ENCODE results near the gene CD244. TPM values are rescaled to one million over a fixed set of nuclear protein-coding genes. Genes with fewer than 3 reads are reported as not detected.
"Not testable (repeated sequence)": the region's sequence is repeated elsewhere in the genome, so short reads cannot be mapped to it uniquely, and the experiment has no call there.

Gene CD244
- total RNA-seq, 1 donor from 2014 or later: not detected

DNA sequence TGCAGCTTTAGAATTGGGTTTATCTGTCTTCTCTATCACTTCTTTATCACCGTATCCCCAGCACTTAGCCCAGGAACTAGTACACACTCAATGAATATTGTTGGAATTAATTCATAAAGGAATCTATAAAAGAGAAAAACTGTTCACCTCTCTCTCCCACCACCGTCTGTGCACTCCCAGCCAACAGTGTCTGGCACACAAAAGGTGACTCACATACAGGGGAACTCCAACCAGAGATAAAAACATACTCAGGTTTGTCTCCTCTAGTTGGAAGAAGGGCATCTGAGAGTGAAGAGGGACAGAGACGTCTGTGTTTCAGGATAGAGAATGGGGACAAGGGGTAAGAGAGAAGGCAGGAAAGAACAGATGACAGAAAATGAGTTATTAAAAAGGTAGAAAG, 12.2 kb upstream of the CD244 start:
- no peaks in the 10 kb centered on the region for H3K4me1 Mint-ChIP-seq

GRCh38 chr1:160868141-160868540, 5.5 kb upstream of the CD244 start:
- peaks cover 17% of the 10 kb centered on the region for H3K27me3 Mint-ChIP-seq (ENCODE audit: low read depth)
- no peak for DNase-seq (ENCODE audit: low read depth, low spot score)
- H3K27ac Mint-ChIP-seq (ENCODE audit: unreplicated experiment): no peak overlapping the region
- H3K4me3 Mint-ChIP-seq: no peak overlapping the region
- no peak for TF ChIP-seq CTCF (conservative IDR thresholded peaks at IDR 0.05)
- no peaks in the 10 kb centered on the region for H3K36me3 Mint-ChIP-seq (ENCODE audit: low read depth)
- no peaks in the 10 kb centered on the region for H3K4me1 Mint-ChIP-seq
- no peaks in the 10 kb centered on the region for H3K9me3 Mint-ChIP-seq

More for the DNA sequence above, 12.2 kb upstream of the CD244 start:
- Mint-ChIP-seq H3K4me3 (no peak overlapping the region), H3K36me3 (ENCODE audit: low read depth) (no peaks in the 10 kb centered on the region), H3K27ac (ENCODE audit: unreplicated experiment) (no peak overlapping the region), H3K9me3 (peaks cover 3% of the 10 kb centered on the region), H3K27me3 (ENCODE audit: low read depth) (peaks cover 30% of the 10 kb centered on the region)
- no peak for TF ChIP-seq CTCF (conservative IDR thresholded peaks at IDR 0.05)
- no peak for DNase-seq (ENCODE audit: low read depth, low spot score)

GRCh38 chr1:160867651-160868050, 5.0 kb upstream of the CD244 start:
- H3K27me3 Mint-ChIP-seq (ENCODE audit: low read depth): peaks cover 17% of the 10 kb centered on the region
- not testable (repeated sequence) for H3K4me1 Mint-ChIP-seq; H3K27ac Mint-ChIP-seq (ENCODE audit: unreplicated experiment); DNase-seq (ENCODE audit: low read depth, low spot score); H3K9me3 Mint-ChIP-seq; H3K4me3 Mint-ChIP-seq; H3K36me3 Mint-ChIP-seq (ENCODE audit: low read depth)

GRCh38 chr1:160866695-160867260, 4.1 kb upstream of the CD244 start:
- Mint-ChIP-seq H3K9me3 (no peaks in the 10 kb centered on the region), H3K36me3 (ENCODE audit: low read depth) (no peaks in the 10 kb centered on the region), H3K4me1 (no peaks in the 10 kb centered on the region), H3K27ac (ENCODE audit: unreplicated experiment) (no peak overlapping the region), H3K27me3 (ENCODE audit: low read depth) (peaks cover 14% of the 10 kb centered on the region), H3K4me3 (no peak overlapping the region)
- TF ChIP-seq CTCF (conservative IDR thresholded peaks at IDR 0.05): no peak
- DNase-seq (ENCODE audit: low read depth, low spot score): no peak

GRCh38 chr1:160866001-160866694, 3.5 kb upstream of the CD244 start:
- Mint-ChIP-seq H3K4me3 (no peak overlapping the region), H3K27me3 (ENCODE audit: low read depth) (peaks cover 7% of the 10 kb centered on the region), H3K9me3 (no peaks in the 10 kb centered on the region), H3K36me3 (ENCODE audit: low read depth) (no peaks in the 10 kb centered on the region), H3K4me1 (peaks cover 2% of the 10 kb centered on the region), H3K27ac (ENCODE audit: unreplicated experiment) (no peak overlapping the region)
- no peak for DNase-seq (ENCODE audit: low read depth, low spot score)
- TF ChIP-seq CTCF (conservative IDR thresholded peaks at IDR 0.05): no peak

- no peak for TF ChIP-seq CTCF (conservative IDR thresholded peaks at IDR 0.05)
- Mint-ChIP-seq H3K36me3 (ENCODE audit: low read depth) (no peaks in the 10 kb centered on the region), H3K4me1 (peaks cover 6% of the 10 kb centered on the region), H3K27me3 (ENCODE audit: low read depth) (peaks cover 6% of the 10 kb centered on the region), H3K9me3 (no peaks in the 10 kb centered on the region), H3K4me3 (no peak overlapping the region), H3K27ac (ENCODE audit: unreplicated experiment) (no peak overlapping the region)
- DNase-seq (ENCODE audit: low read depth, low spot score): no peak
Measured at GRCh38 chr1:160865337-160865736, 2.6 kb upstream of the CD244 start.

Measured in neural crest cell (in vitro differentiated cells).